H1 (cell line): ENCODE measurements around the gene SHISA9. TPM values are rescaled to one million over a fixed set of nuclear protein-coding genes. Genes with fewer than 3 reads are reported as not detected.

Experiments used
- CTCF ChIA-PET: fragments of 300-600 bp; sonication (Branson Sonifier 250); formaldehyde crosslinking; loops from one replicate; lab custom pipeline; 2021; ENCODE audit not compliant: partially characterized antibody; lab: Charles Lee
- POLR2A ChIA-PET: fragments of 300-600 bp; sonication (Branson Sonifier 250); formaldehyde crosslinking; loops from one replicate; lab custom pipeline; 2021; ENCODE audit warnings: inconsistent platforms; ENCODE audit not compliant: partially characterized antibody; lab: Charles Lee
- DNase-seq, 2 experiments: peaks; one replicate each; pipeline versions ENCODE4 v3.0.0 to v3.0.0-alpha.2; 2010 to 2022; ENCODE audit warnings: low spot score in 2 of 2, low read depth in 1 of 2, mixed read lengths in 1 of 2
- FAIRE-seq: peaks from 2 replicates; lab custom pipeline; 2011; peaks lifted over from hg19 to GRCh38; lab: Jason Lieb, UNC
- H2AFZ ChIP-seq: 2 replicates; pipeline ENCODE4 v1.8.1; 2012; ENCODE audit warnings: low read length, inconsistent platforms
- H2AK5ac ChIP-seq: 2 replicates; pipeline ENCODE4 v1.6.1; 2013; ENCODE audit warnings: low read depth, low read length
- H2BK120ac ChIP-seq: replicated peaks from 2 replicates; pipeline ENCODE3; 2013; ENCODE audit warnings: low read depth, low read length, inconsistent platforms
- H2BK12ac ChIP-seq: 2 replicates; pipeline ENCODE4 v1.6.1; 2013; ENCODE audit warnings: low read depth, low read length
- H2BK15ac ChIP-seq: 2 replicates; pipeline ENCODE4 v1.6.1; 2013; ENCODE audit warnings: low read length
- H2BK20ac ChIP-seq: 2 replicates; pipeline ENCODE4 v1.6.1; 2013; ENCODE audit warnings: low read length
- H2BK5ac ChIP-seq: 2 replicates; pipeline ENCODE4 v1.6.1; 2013; ENCODE audit warnings: low read depth, low read length
- H3K14ac ChIP-seq: 2 replicates; pipeline ENCODE4 v1.6.1; 2013; ENCODE audit warnings: inconsistent platforms; ENCODE audit not compliant: insufficient read length
- H3K18ac ChIP-seq: 2 replicates; pipeline ENCODE4 v1.6.1; 2013; ENCODE audit warnings: low read length; ENCODE audit errors: extremely low read depth
- H3K23ac ChIP-seq: 2 replicates; pipeline ENCODE4 v1.6.1; 2013; ENCODE audit warnings: inconsistent platforms; ENCODE audit not compliant: insufficient read length
- H3K23me2 ChIP-seq: 2 replicates; pipeline ENCODE4 v1.6.1; 2013; ENCODE audit warnings: low read depth, low read length
- H3K27ac ChIP-seq: 2 replicates; pipeline ENCODE4 v1.6.1; 2011; ENCODE audit warnings: low read depth, low read length, inconsistent platforms
- H3K27me3 ChIP-seq, 4 experiments: replicated peaks in 1 of 4; 1 replicate in 1 of 4; 2 replicates in 3 of 4; pipeline versions ENCODE4 v1.6.1 to v1.8.1; 2011 to 2013; ENCODE audit warnings: low read length in 3 of 4, mild to moderate bottlenecking in 3 of 4, inconsistent platforms in 2 of 4, mixed read lengths in 2 of 4, moderate library complexity in 1 of 4; ENCODE audit not compliant: control insufficient read depth in 3 of 4, insufficient read depth in 3 of 4; ENCODE audit errors: extremely low read depth in 1 of 4
- H3K36me3 ChIP-seq, 4 experiments: 2 replicates each; pipeline versions ENCODE4 v1.6.1 to v1.8.1; 2011 to 2013; ENCODE audit warnings: mild to moderate bottlenecking in 4 of 4, low read length in 3 of 4, moderate library complexity in 2 of 4, control low read depth in 1 of 4, inconsistent platforms in 1 of 4; ENCODE audit not compliant: insufficient read depth in 4 of 4, control insufficient read depth in 2 of 4
- H3K4ac ChIP-seq: replicated peaks from 2 replicates; pipeline ENCODE3; 2013; ENCODE audit warnings: low read length, low read depth, mixed read lengths, inconsistent platforms; ENCODE audit not compliant: insufficient read length
- H3K4me1 ChIP-seq, 4 experiments: replicated peaks in 1 of 4; 1 replicate in 1 of 4; 2 replicates in 3 of 4; pipeline versions ENCODE4 v1.6.1 to v1.8.1; 2011 to 2013; ENCODE audit warnings: low read length in 3 of 4, inconsistent platforms in 2 of 4, mixed read lengths in 1 of 4; ENCODE audit not compliant: insufficient read depth in 4 of 4, control insufficient read depth in 3 of 4
- H3K4me2 ChIP-seq, 2 experiments: 2 replicates each; pipeline versions ENCODE4 v1.6.1 to v1.8.1; 2011 to 2013; ENCODE audit warnings: low read depth in 2 of 2, low read length in 2 of 2, control low read depth in 1 of 2, inconsistent platforms in 1 of 2, mild to moderate bottlenecking in 1 of 2; ENCODE audit not compliant: insufficient read depth in 1 of 2
- H3K4me3 ChIP-seq, 4 experiments: fragments of 200-600, 300-600 bp in 1 of 4; sonication (generic), shearing (Covaris generic), sonication (Bioruptor Twin) in 1 of 4; 2 replicates each; pipeline versions ENCODE4 v1.5.1 to v1.8.1; 2011 to 2016; ENCODE audit warnings: low read length in 4 of 4, low read depth in 3 of 4, control low read depth in 2 of 4, inconsistent platforms in 2 of 4, mild to moderate bottlenecking in 2 of 4, mixed read lengths in 1 of 4, moderate library complexity in 1 of 4; ENCODE audit not compliant: insufficient read depth in 2 of 4; ENCODE audit errors: extremely low read depth in 1 of 4
- H3K56ac ChIP-seq: replicated peaks from 2 replicates; pipeline ENCODE3; 2013; ENCODE audit warnings: low read depth, mild to moderate bottlenecking, mixed read lengths, low read length, inconsistent platforms; ENCODE audit not compliant: insufficient read length
- H3K79me1 ChIP-seq: 2 replicates; pipeline ENCODE4 v1.6.1; 2013; ENCODE audit warnings: low read depth, low read length, control low read depth
- H3K79me2 ChIP-seq, 2 experiments: 2 replicates each; pipeline versions ENCODE4 v1.6.1 to v1.8.1; 2012 to 2013; ENCODE audit warnings: low read length in 2 of 2, mild to moderate bottlenecking in 2 of 2, inconsistent platforms in 1 of 2; ENCODE audit not compliant: insufficient read depth in 2 of 2, control insufficient read depth in 1 of 2
- H3K9ac ChIP-seq, 4 experiments: replicated peaks in 1 of 4; 1 replicate in 1 of 4; 2 replicates in 3 of 4; pipeline versions ENCODE4 v1.6.1 to v1.8.1; 2011 to 2013; ENCODE audit warnings: low read depth in 3 of 4, low read length in 3 of 4, control low read depth in 2 of 4, mild to moderate bottlenecking in 2 of 4, moderate library complexity in 2 of 4, inconsistent platforms in 1 of 4; ENCODE audit errors: extremely low read depth in 1 of 4
- H3K9me3 ChIP-seq, 2 experiments: 2 replicates each; pipeline versions ENCODE4 v1.6.1 to v1.8.1; 2012 to 2013; ENCODE audit warnings: mild to moderate bottlenecking in 2 of 2, moderate library complexity in 2 of 2, control low read depth in 1 of 2, inconsistent platforms in 1 of 2, low read depth in 1 of 2, low read length in 1 of 2, mixed read lengths in 1 of 2; ENCODE audit not compliant: insufficient read depth in 2 of 2
- H4K20me1 ChIP-seq, 2 experiments: replicated peaks in 1 of 2; 2 replicates each; pipeline versions ENCODE3 to v1.8.1; 2011 to 2013; ENCODE audit warnings: inconsistent platforms in 2 of 2, low read length in 2 of 2, mild to moderate bottlenecking in 1 of 2; ENCODE audit not compliant: insufficient read depth in 2 of 2, control insufficient read depth in 1 of 2
- H4K5ac ChIP-seq: 2 replicates; pipeline ENCODE4 v1.6.1; 2013; ENCODE audit warnings: low read length, low read depth, mixed read lengths, inconsistent platforms; ENCODE audit not compliant: insufficient read length
- H4K8ac ChIP-seq: 2 replicates; pipeline ENCODE4 v1.8.0; 2013; ENCODE audit warnings: mild to moderate bottlenecking, moderate library complexity, low read length, inconsistent platforms; ENCODE audit not compliant: insufficient read depth; ENCODE audit errors: extremely low read depth
- H4K91ac ChIP-seq: replicated peaks from 2 replicates; pipeline ENCODE3; 2013; ENCODE audit warnings: low read length, mixed read lengths, inconsistent platforms; ENCODE audit not compliant: insufficient read length
- EGR1 ChIP-seq: IDR thresholded peaks from 2 replicates; pipeline ENCODE4 v1.6.1; 2011; ENCODE audit warnings: low read depth, low read length, borderline replicate concordance
- HDAC2 ChIP-seq, 2 experiments: fragments of 300-600 bp in 1 of 2; sonication (generic) in 1 of 2; IDR thresholded peaks; 2 replicates each; pipeline ENCODE4 v1.6.1; 2011 to 2012; ENCODE audit warnings: low read depth in 2 of 2, low read length in 2 of 2, mild to moderate bottlenecking in 2 of 2, moderate library complexity in 2 of 2, borderline replicate concordance in 1 of 2, inconsistent platforms in 1 of 2
- PHF8 ChIP-seq: fragments of 200-600 bp; sonication (generic); conservative IDR thresholded peaks from 2 replicates; pipeline ENCODE4 v1.7.1; 2012; ENCODE audit warnings: low read depth, mild to moderate bottlenecking, inconsistent platforms, low read length, moderate library complexity
- SAP30 ChIP-seq: fragments of 300-600 bp; sonication (generic); IDR thresholded peaks from 2 replicates; pipeline ENCODE4 v1.7.1; 2012; ENCODE audit warnings: low read length, moderate library complexity, mild to moderate bottlenecking, inconsistent platforms; ENCODE audit not compliant: insufficient read depth, insufficient replicate concordance
- SIX5 ChIP-seq: IDR thresholded peaks from 2 replicates; pipeline ENCODE4 v1.6.1; 2011; ENCODE audit warnings: mild to moderate bottlenecking, low read depth, low read length
- SUZ12 ChIP-seq: fragments of 200-600 bp; sonication (generic); IDR thresholded peaks from 2 replicates; pipeline ENCODE4 v1.6.1; 2012; ENCODE audit warnings: mild to moderate bottlenecking, inconsistent platforms, low read length, moderate library complexity, mixed read lengths
- TAF1 ChIP-seq: IDR thresholded peaks from 2 replicates; pipeline ENCODE4 v1.6.1; 2011; ENCODE audit warnings: mild to moderate bottlenecking, low read depth, low read length
- TAF7 ChIP-seq: optimal IDR thresholded peaks from 2 replicates; pipeline ENCODE3; 2011; ENCODE audit warnings: low read depth, mild to moderate bottlenecking, inconsistent platforms, low read length, moderate library complexity, borderline replicate concordance
- WGBS, 2 experiments: shearing (Covaris generic) in 1 of 2; methylation state at CpG; one replicate each; pipeline versions ENCODE4 v1.1.6 to v1.1.7; 2013 to 2015; ENCODE audit warnings: low lambda C conversion rate in 2 of 2, mixed read lengths in 2 of 2, inconsistent platforms in 1 of 2, low coverage in 1 of 2, missing lambda C conversion rate in 1 of 2; ENCODE audit not compliant: insufficient replicate concordance in 2 of 2, insufficient coverage in 1 of 2, insufficient read length in 1 of 2; ENCODE audit errors: extremely low coverage in 1 of 2, missing lambda C conversion rate in 1 of 2; 5-methylcytosine and 5-hydroxymethylcytosine counted together
- polyA plus RNA-seq, 7 experiments: library from polyadenylated mRNA; depleted of rRNA in 3 of 7; stranded (reverse) in 5 of 7; unstranded in 2 of 7; fragments of >200 nt in 5 of 7; fragments of 200-250 nt in 2 of 7; gene quantifications; 1 replicate in 5 of 7; 2 replicates in 1 of 7; 4 replicates in 1 of 7; pipeline versions ENCODE4 v1.2.1 to v1.2.3, GENCODE V29; 2011 to 2013; ENCODE audit warnings: missing spikeins in 2 of 7, mixed read lengths in 2 of 7
- total RNA-seq: library from RNA; stranded (reverse); fragmentation: NEBNext Ultra II Directional; extraction: Animal tissue kit (Norgen Biotek cat#: 25700); gene quantifications from 2 replicates; pipeline ENCODE4 v1.2.1, GENCODE V29; 2021

Gene SHISA9
- total and polyA plus RNA-seq, 2 of the 8 experiments (the other 6 are each of a cell fraction or from before 2014, with no cell fraction given): 25.6 to 39.8 TPM

DNA sequence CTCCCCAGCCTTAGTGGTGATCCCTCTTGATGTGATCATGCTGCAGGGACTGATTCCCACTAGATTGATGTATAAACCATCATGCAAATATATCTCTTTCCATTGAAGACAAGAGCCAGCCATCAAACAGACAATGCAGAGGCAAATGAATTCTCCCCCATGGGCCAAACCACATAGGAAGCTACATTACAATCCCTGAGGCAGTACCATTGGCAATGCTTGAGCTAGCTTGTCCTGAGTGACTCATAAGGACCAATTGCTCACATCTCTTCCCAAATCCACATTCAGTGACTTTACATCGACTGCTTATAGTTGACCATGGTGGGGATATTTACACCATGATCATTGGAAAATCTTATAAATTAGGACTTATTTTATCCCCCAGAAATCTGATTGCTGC is 242.2 kb downstream of the SHISA9 start:
- 91% methylated on average over 1 of the region's 1 CpG; no CpG with 5 or more reads in 1 of the 2 experiments for WGBS, 2 experiments
- Histone ChIP-seq H3K18ac (no peak overlapping the region), H4K8ac (no peak overlapping the region), H3K79me1 (peaks cover 3% of the 10 kb centered on the region), H2AFZ (no peak overlapping the region), H3K9me3 (no peaks in the 10 kb centered on the region), H3K9ac (no peak overlapping the region; a peak in 1 of 7 replicates), H4K20me1 (peaks cover 0 to 2% of the 10 kb centered on the region in 2 experiments), H4K91ac (no peak overlapping the region), H3K4ac (no peak overlapping the region), H2BK15ac (no peak overlapping the region), H3K4me2 (no peak overlapping the region), H2BK12ac (no peak overlapping the region), H3K36me3 (no peaks in the 10 kb centered on the region; a peak in 1 of 8 replicates), H3K56ac (no peak overlapping the region), H3K23ac (no peak overlapping the region), H3K23me2 (no peaks in the 10 kb centered on the region; the same call in 1 of the 2 replicates), H3K4me3 (no peak overlapping the region), H3K79me2 (peaks cover 0 to 27% of the 10 kb centered on the region in 2 experiments; a peak in 2 of 4 replicates), H2BK120ac (no peak overlapping the region), H3K27ac (no peak overlapping the region), H3K27me3 (no peaks in the 10 kb centered on the region), H4K5ac (no peak overlapping the region), H3K14ac (no peak overlapping the region), H2BK5ac (no peak overlapping the region), H2BK20ac (no peak overlapping the region), H3K4me1 (no peaks in the 10 kb centered on the region), H2AK5ac (no peak overlapping the region)
- CTCF ChIA-PET: no interaction called here
- DNase-seq (no peak), FAIRE-seq (no peak)
- POLR2A ChIA-PET: interaction anchor here (2.4 kb wide), 1 partner anchor 25 kb away, joined by 5 read pairs; no protein-coding TSS in a partner anchor
- TF ChIP-seq SAP30 (no peak), SIX5 (no peak), TAF1 (no peak), PHF8 (no peak), EGR1 (no peak), TAF7 (no peak), HDAC2 (IDR thresholded peaks at IDR 0.05; ENCODE audit: borderline replicate concordance in 1 of 2, low read depth in 2 of 2, low read length in 2 of 2) (no peak), SUZ12 (no peak)
